Neural cell (in vitro differentiated cells): ENCODE data around the gene IGIP.
"Not testable (repeated sequence)": the region's sequence is repeated elsewhere in the genome, so short reads cannot be mapped to it uniquely, and the experiment has no call there.

Experiments used
- EP300 ChIP-seq: fragments of 450-650 bp; conservative IDR thresholded peaks from 2 replicates; pipeline ENCODE4 v1.6.1; 2014; ENCODE audit warnings: antibody characterized with exemption, mild to moderate bottlenecking, moderate library complexity; ENCODE audit not compliant: poor library complexity, severe bottlenecking
- EZH2 ChIP-seq: fragments of 200-600, 300-800 bp; shearing (Covaris generic), sonication (generic); IDR thresholded peaks from 2 replicates; pipeline ENCODE4 v1.6.1; 2014; ENCODE audit warnings: antibody characterized with exemption, low read length, borderline replicate concordance, mild to moderate bottlenecking; ENCODE audit not compliant: insufficient read depth, poor library complexity, severe bottlenecking
- MXI1 ChIP-seq: fragments of 450-650 bp; conservative IDR thresholded peaks from 2 replicates; pipeline ENCODE4 v1.6.1; 2014; ENCODE audit warnings: antibody characterized with exemption, mild to moderate bottlenecking; ENCODE audit not compliant: poor library complexity, severe bottlenecking
- POLR2AphosphoS5 ChIP-seq: IDR thresholded peaks from 2 replicates; pipeline ENCODE4 v1.6.1; 2012
- RAD21 ChIP-seq: fragments of 450-650 bp; conservative IDR thresholded peaks from 2 replicates; pipeline ENCODE4 v1.6.1; 2014; ENCODE audit warnings: antibody characterized with exemption, mild to moderate bottlenecking, moderate library complexity
- TAF1 ChIP-seq: IDR thresholded peaks from 2 replicates; pipeline ENCODE4 v1.6.1; 2012; ENCODE audit warnings: low read depth
- TF ChIP-seq, protein P1 (sequence below): fragments of 450-650 bp; IDR thresholded peaks from 2 replicates; pipeline ENCODE4 v1.5.1; 2014; ENCODE audit warnings: antibody characterized with exemption, mild to moderate bottlenecking, moderate library complexity; ENCODE audit not compliant: poor library complexity, severe bottlenecking
- TF ChIP-seq, protein P2 (sequence below): IDR thresholded peaks from 2 replicates; pipeline ENCODE4 v1.6.1; 2012; ENCODE audit warnings: borderline replicate concordance

DNA sequence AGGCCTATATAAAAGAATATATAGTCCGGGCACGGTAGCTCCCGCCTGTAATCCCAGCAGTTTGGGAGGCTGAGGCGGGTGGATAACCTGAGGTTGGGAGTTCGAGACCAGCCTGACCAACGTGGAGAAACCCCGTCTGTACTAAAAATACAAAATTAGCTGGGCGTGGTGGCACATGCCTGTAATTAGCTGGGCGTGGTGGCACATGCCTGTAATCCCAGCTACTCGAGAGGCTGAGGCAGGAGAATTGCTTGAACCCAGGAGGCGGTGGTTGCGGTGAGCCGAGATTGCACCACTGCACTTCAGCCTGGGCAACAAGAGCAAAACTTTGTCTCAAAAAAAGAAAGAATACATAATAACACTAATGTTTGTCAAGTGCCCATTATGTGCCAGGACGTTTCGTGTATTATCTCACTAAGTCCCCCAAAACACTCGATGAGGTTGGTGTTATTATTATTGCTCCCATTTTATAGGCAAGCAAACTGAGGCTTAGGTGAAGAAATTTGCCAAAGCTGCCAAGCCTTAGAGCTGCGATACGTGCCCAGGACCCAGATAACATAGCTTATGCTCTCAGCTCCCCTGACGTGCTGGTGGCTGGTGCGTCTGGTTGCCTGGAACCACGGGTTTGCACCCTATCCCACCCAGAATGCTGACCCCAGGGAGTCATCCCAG lies 29.1 kb downstream of the IGIP start:
- TF ChIP-seq, protein P1, sequence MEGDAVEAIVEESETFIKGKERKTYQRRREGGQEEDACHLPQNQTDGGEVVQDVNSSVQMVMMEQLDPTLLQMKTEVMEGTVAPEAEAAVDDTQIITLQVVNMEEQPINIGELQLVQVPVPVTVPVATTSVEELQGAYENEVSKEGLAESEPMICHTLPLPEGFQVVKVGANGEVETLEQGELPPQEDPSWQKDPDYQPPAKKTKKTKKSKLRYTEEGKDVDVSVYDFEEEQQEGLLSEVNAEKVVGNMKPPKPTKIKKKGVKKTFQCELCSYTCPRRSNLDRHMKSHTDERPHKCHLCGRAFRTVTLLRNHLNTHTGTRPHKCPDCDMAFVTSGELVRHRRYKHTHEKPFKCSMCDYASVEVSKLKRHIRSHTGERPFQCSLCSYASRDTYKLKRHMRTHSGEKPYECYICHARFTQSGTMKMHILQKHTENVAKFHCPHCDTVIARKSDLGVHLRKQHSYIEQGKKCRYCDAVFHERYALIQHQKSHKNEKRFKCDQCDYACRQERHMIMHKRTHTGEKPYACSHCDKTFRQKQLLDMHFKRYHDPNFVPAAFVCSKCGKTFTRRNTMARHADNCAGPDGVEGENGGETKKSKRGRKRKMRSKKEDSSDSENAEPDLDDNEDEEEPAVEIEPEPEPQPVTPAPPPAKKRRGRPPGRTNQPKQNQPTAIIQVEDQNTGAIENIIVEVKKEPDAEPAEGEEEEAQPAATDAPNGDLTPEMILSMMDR: not testable (repeated sequence)
- not testable (repeated sequence) for TF ChIP-seq POLR2AphosphoS5, EZH2, TAF1, RAD21, MXI1, EP300
- TF ChIP-seq, protein P2, sequence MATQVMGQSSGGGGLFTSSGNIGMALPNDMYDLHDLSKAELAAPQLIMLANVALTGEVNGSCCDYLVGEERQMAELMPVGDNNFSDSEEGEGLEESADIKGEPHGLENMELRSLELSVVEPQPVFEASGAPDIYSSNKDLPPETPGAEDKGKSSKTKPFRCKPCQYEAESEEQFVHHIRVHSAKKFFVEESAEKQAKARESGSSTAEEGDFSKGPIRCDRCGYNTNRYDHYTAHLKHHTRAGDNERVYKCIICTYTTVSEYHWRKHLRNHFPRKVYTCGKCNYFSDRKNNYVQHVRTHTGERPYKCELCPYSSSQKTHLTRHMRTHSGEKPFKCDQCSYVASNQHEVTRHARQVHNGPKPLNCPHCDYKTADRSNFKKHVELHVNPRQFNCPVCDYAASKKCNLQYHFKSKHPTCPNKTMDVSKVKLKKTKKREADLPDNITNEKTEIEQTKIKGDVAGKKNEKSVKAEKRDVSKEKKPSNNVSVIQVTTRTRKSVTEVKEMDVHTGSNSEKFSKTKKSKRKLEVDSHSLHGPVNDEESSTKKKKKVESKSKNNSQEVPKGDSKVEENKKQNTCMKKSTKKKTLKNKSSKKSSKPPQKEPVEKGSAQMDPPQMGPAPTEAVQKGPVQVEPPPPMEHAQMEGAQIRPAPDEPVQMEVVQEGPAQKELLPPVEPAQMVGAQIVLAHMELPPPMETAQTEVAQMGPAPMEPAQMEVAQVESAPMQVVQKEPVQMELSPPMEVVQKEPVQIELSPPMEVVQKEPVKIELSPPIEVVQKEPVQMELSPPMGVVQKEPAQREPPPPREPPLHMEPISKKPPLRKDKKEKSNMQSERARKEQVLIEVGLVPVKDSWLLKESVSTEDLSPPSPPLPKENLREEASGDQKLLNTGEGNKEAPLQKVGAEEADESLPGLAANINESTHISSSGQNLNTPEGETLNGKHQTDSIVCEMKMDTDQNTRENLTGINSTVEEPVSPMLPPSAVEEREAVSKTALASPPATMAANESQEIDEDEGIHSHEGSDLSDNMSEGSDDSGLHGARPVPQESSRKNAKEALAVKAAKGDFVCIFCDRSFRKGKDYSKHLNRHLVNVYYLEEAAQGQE: not testable (repeated sequence)
